ENCODE measurements around the gene ZC3H12D. TPM values are rescaled to one million over a fixed set of nuclear protein-coding genes. Genes with fewer than 3 reads are reported as not detected.
A peak's percentile ranks its signal among the peaks of the same experiment; 100 is the strongest.
"Not testable (repeated sequence)": the region's sequence is repeated elsewhere in the genome, so short reads cannot be mapped to it uniquely, and the experiment has no call there.

ZC3H12D gene
- total RNA-seq, 2 donors from 2014 or later = 219 to 248 TPM

DNA sequence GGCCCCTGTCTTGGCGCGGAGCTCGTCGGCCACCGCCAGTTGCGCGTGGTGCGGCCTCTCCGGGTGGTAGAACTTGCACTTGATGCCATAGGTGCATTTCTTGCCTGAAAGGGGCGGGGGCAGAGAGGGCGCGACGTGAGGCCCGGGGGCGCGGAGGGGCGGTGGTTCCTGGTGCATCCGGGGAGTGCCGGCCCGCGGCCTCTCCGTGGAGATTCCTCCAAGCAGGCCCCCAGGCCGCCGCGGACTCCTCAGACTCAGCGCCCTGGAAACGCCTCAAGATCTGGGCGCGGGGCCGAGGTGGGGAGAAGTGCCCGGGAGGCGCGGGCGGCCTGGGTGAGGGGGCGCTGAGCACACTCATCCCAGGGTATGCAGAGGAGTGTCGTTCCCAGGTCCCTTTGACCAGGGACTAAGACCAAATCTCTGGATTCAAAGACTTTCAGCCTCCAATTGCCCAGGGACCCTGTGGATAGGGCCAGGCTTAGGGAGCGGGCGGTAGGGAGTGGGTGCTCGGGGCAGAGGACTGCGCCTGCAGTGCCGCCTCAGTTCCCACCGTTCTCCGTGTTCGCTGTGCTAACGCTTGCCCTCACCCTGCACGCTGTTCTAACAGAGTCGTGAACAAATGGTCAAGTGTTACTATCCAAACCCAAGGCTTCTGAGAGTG lies 33.3 kb downstream of the ZC3H12D start:
- H3K4me1 Mint-ChIP-seq = peaks cover 14% of the 10 kb centered on the region
- H3K27ac Mint-ChIP-seq = peak overlapping the region; percentile 57
- no peak for DNase-seq
- peak overlapping the region; percentile 47 for H3K4me3 Mint-ChIP-seq
- no peak for ATAC-seq
- no peaks in the 10 kb centered on the region for H3K9me3 ChIP-seq (ENCODE audit: control insufficient read depth, low read length, poor library complexity, severe bottlenecking)
- H3K27me3 Mint-ChIP-seq = no peaks in the 10 kb centered on the region
- no peaks in the 10 kb centered on the region for H3K36me3 Mint-ChIP-seq (ENCODE audit: low read depth)

DNA sequence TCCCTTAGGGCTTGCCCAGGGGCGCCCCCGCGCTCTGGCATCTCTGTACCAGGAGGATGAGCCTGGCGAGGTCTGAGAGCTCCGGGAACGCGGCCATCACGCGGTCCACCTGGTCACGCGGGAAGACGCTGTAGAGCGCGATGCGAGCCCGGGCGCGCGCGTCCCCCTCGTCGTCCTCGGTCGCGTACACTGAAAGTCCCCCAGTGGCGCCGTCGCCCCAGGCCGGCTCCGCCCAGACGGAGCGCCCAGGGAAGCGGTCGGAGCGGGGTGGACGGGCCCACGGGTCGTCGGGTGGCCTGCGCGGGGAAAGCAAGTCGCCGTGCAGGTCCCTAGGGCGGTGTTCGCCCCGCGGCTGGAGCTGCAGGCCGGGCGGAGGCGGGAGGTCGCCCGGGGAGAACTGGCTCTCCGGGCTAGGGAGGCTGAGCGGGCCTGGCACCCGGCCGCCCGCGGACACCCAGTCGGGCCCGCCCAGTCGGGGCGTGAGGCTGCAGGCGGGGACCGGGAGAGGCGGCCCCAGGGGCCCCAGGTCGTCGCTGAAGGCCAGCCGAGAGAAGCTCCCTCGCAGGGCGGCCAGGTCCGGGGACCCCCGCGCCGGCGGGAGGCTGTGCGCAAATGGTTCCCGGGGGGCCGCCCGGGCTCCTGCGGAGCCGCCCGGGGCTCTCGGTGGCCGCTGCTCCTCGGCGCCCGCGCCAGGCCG lies 34.0 kb downstream of the ZC3H12D start:
- H3K4me1 Mint-ChIP-seq = peaks cover 17% of the 10 kb centered on the region
- DNase-seq (no peak), ATAC-seq (no peak)
- no peaks in the 10 kb centered on the region for H3K9me3 ChIP-seq (ENCODE audit: control insufficient read depth, low read length, poor library complexity, severe bottlenecking)
- peak overlapping the region; percentile 19 for H3K4me3 Mint-ChIP-seq
- no peaks in the 10 kb centered on the region for H3K36me3 Mint-ChIP-seq (ENCODE audit: low read depth)
- no peaks in the 10 kb centered on the region for H3K27me3 Mint-ChIP-seq
- H3K27ac Mint-ChIP-seq = peak overlapping the region; percentile 77

DNA sequence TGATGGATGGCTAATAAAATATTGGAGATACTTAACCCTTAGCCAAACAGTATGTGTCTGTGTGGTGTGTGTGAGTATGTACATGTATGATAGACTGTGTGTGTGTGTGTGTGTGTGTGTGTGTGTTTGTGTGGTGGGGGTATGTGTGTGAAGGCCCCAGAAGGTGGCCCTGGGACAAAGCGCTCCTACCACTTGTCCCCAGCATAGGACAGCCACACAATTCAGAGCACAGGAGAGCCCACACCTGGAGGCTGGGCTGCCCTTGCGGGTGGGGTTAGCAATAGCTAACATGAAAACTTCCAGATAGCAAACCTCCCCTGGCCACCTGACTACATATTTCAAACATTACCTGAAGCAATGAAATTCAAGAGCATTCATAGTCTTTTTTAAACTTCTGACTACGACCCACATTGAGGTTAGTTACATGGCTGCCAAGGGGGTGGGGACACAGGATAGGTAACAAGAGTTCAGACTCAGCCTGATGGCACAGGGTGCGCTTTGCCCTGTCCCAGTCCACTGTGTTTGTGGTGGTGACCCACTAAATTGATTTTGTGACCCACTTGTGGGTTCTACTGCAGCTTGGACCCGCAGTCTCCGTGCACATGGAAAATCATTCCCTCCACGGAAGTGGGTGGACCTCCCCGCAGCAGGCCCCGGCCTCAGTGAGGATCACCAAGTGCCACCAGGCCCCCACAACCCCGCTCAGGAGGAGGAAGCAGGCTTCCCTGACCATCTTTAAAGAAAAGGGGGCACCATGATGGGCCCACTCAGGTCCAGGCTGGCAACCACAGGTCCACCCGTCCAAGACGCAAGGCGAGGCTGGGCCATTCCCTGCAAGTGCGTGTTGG lies 34.8 kb downstream of the ZC3H12D start:
- Mint-ChIP-seq H3K27me3 (no peaks in the 10 kb centered on the region), H3K36me3 (ENCODE audit: low read depth) (no peaks in the 10 kb centered on the region), H3K27ac (peak overlapping the region; percentile 77), H3K4me1 (peaks cover 21% of the 10 kb centered on the region), H3K4me3 (peak overlapping the region; percentile 19)
- no peaks in the 10 kb centered on the region for H3K9me3 ChIP-seq (ENCODE audit: control insufficient read depth, low read length, poor library complexity, severe bottlenecking)
- DNase-seq (no peak), ATAC-seq (no peak)

DNA sequence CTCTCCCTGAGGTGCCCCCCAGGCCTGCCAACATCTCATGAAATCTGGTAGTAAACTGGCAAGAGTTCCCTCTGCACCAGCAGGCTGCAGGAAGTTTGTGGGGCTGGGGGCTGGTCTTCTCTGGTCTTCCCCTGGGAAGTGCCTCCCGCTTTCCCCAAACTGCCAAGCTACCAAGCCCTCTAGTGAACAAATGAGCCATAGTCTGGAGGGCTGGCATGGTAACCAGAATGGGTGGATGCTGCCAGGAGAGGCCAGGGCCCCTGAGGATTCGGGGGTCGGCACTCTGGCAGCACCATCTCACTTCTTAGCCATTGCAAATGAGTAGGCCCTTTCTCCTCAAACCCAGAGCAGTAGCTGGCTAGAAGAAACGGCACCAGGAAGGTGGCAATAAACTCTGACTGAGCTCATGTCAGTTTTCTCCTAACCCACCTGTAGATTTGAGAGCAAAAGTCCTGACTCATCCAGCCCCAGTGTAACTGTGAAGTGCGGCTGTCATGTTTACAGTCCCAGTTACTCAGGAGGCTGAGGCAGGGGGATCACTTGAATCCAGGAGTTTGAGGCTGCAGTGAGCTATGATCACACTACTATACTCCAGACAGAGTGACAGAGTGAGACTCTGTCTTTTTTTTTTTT lies 35.9 kb downstream of the ZC3H12D start:
- ATAC-seq = no peak

DNA sequence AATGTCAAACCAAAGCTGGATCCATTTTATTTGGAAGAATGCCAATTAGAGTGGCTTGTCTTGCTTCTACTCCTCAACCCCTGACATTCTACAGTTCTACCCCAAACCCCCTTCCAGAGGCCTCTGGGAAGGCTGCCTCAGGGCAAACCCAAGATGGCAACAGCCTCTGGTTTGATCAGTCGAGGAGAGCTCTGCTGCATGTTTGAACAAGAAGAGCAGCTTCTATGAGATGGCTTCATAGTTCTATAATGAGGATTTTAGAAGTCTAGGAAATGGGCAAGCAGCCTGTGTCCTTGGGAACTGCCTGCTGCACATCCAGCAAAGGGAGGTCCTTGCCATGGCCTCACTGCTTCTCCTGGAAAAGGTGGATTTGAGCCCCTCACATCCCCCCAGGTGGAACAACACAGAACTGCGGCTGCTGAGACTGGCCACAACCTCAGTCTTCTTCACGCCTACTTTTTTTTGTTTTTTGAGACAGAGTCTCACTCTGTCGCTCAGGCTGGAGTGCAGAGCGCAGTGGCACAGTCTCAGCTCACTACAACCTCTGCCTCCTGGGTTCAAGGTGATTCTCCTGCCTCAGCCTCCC lies 37.9 kb downstream of the ZC3H12D start:
- ATAC-seq = no peak
- H3K27ac Mint-ChIP-seq = peak overlapping the region; percentile 87
- H3K27me3 Mint-ChIP-seq = no peaks in the 10 kb centered on the region
- H3K4me1 Mint-ChIP-seq = peaks cover 27% of the 10 kb centered on the region
- H3K4me3 Mint-ChIP-seq = peak overlapping the region; percentile 76
- H3K9me3 ChIP-seq (ENCODE audit: control insufficient read depth, low read length, poor library complexity, severe bottlenecking) = no peaks in the 10 kb centered on the region
- no peak for DNase-seq
- no peaks in the 10 kb centered on the region for H3K36me3 Mint-ChIP-seq (ENCODE audit: low read depth)

More for the DNA sequence above, 35.9 kb downstream of the ZC3H12D start:
- H3K4me3 Mint-ChIP-seq = no peak overlapping the region
- H3K27me3 Mint-ChIP-seq = no peaks in the 10 kb centered on the region
- no peak for DNase-seq
- H3K9me3 ChIP-seq (ENCODE audit: control insufficient read depth, low read length, poor library complexity, severe bottlenecking) = no peaks in the 10 kb centered on the region
- peak overlapping the region; percentile 87 for H3K27ac Mint-ChIP-seq
- no peaks in the 10 kb centered on the region for H3K36me3 Mint-ChIP-seq (ENCODE audit: low read depth)
- H3K4me1 Mint-ChIP-seq = peaks cover 19% of the 10 kb centered on the region

DNA sequence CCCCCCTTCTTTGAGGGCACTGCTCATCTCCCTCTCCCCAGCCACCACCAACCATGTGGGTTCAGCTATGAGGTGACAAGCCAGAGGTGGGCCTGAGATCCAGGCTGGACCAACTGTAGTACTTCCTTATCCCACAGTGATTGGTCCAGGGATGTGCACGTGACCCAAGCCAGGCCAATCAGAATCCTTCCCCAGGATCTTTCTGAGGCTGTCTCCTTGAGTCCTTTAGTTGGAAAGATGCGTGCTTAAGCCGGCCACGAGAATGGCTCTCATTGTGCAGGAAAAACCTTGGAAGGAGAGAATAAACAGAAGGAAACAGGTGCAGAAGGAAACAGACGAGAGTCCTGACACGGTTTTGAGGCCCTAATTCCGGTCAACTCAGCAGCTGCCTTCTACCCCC lies 39.2 kb downstream of the ZC3H12D start:
- Mint-ChIP-seq H3K27me3 (no peaks in the 10 kb centered on the region), H3K4me1 (peaks cover 28% of the 10 kb centered on the region), H3K27ac (peak overlapping the region; percentile 87), H3K36me3 (ENCODE audit: low read depth) (no peaks in the 10 kb centered on the region), H3K4me3 (peak overlapping the region; percentile 43)
- no peak for DNase-seq
- no peaks in the 10 kb centered on the region for H3K9me3 ChIP-seq (ENCODE audit: control insufficient read depth, low read length, poor library complexity, severe bottlenecking)
- ATAC-seq = peak; percentile 34

DNA sequence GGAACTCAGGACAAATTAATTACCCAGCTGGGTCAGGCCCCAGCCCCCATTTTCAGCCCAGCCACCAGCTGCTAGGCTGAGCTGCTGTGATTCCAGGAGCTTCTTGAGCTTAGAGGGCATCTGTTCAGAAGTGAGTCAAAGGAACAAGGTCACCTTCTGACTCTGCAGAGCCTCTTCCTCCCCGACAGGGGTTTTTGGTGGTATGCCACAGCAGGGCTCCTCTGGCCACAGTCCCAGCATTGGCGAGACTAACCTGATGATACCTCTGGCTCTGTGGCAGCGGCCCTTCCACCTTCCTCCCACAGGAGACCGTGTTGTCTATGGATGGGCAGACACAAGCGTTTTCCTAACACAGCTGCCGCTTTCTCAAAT lies 39.7 kb downstream of the ZC3H12D start:
- peak overlapping the region; percentile 87 for H3K27ac Mint-ChIP-seq
- ATAC-seq (peak; percentile 58), DNase-seq (peak in 1 of 3 donors; percentile 29)
- peak overlapping the region; percentile 43 for H3K4me3 Mint-ChIP-seq
- H3K36me3 Mint-ChIP-seq (ENCODE audit: low read depth) = no peaks in the 10 kb centered on the region
- no peaks in the 10 kb centered on the region for H3K27me3 Mint-ChIP-seq
- peaks cover 30% of the 10 kb centered on the region for H3K4me1 Mint-ChIP-seq
- H3K9me3 ChIP-seq (ENCODE audit: control insufficient read depth, low read length, poor library complexity, severe bottlenecking) = no peaks in the 10 kb centered on the region

DNA sequence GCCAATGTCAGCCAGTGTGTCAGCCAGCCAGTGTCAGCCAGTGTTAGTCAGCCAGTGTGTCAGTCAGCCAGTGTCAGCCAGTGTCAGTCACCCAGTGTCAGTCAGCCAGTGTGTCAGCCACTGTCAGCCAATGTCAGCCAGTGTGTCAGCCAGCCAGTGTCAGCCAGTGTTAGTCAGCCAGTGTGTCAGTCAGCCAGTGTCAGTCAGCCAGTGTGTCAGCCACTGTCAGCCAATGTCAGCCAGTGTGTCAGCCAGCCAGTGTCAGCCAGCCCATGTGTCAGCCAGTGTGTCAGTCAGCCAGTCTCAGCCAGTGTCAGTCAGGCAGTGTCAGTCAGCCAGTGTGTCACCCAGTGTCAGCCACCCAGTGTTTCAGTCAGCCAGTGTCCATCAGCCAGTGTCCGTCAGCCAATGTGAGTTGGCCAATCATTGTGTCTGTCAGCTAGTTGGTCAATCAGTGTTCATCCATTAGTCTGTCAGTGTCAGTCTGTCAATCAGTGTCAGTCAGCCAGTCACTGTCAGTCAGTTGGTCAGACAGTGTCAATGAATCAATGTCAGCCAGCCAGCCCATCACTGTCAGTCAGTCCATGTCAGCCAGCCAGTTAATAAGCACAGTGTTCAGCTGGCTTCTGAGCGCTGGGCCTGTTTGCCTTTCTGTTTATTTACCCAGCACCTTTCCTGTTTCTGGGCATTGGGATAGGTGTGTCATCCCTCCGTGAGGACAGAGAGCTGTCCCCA lies 40.3 kb downstream of the ZC3H12D start:
- peak; percentile 12 for ATAC-seq
- Mint-ChIP-seq H3K27ac (peak overlapping the region; percentile 87), H3K4me1 (peaks cover 28% of the 10 kb centered on the region), H3K4me3 (peak overlapping the region; percentile 36)
- not testable (repeated sequence) for H3K27me3 Mint-ChIP-seq; H3K9me3 ChIP-seq (ENCODE audit: control insufficient read depth, low read length, poor library complexity, severe bottlenecking); H3K36me3 Mint-ChIP-seq (ENCODE audit: low read depth); DNase-seq

DNA sequence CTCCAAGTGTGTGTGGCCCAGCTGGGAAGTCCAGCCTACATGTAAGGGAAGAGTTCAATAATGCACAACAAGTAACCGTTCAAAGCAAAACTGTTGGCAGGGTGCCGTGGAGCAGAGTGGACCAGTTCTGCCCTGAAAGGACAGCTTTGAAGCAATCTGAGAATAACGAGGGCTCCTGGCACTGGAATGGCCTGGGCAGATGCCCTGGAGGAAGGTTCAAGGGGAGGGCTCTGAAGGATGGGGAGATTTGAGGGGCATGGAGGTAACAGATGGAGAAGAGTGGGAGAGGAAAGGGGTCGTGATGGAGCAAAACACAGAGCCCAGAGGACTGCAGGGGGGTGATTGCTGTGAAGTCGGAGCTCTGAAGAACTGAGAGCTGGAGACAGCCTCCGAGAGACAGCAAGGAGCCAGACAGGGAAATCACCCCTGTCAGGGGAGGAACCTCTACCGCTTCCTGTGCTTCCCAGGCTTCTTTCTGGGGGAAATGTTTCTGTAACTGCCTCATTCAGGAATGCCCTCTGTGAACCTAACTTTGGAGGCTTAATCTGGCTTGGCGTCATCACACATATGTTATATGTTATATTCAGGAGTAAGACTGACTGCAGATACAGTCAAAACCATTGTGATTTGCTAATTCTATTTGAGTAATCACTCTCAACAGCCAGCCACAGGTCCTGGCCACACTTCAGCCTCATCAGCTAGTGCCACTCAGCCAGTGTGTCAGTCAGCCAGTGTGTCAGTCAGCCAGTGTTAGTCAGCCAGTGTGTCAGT lies 41.2 kb downstream of the ZC3H12D start:
- H3K4me3 Mint-ChIP-seq = peak overlapping the region; percentile 50
- no peaks in the 10 kb centered on the region for H3K9me3 ChIP-seq (ENCODE audit: control insufficient read depth, low read length, poor library complexity, severe bottlenecking)
- H3K27ac Mint-ChIP-seq = peak overlapping the region; percentile 87
- DNase-seq (no peak), ATAC-seq (no peak)
- H3K4me1 Mint-ChIP-seq = peaks cover 36% of the 10 kb centered on the region
- H3K36me3 Mint-ChIP-seq (ENCODE audit: low read depth) = no peaks in the 10 kb centered on the region
- H3K27me3 Mint-ChIP-seq = no peaks in the 10 kb centered on the region

DNA sequence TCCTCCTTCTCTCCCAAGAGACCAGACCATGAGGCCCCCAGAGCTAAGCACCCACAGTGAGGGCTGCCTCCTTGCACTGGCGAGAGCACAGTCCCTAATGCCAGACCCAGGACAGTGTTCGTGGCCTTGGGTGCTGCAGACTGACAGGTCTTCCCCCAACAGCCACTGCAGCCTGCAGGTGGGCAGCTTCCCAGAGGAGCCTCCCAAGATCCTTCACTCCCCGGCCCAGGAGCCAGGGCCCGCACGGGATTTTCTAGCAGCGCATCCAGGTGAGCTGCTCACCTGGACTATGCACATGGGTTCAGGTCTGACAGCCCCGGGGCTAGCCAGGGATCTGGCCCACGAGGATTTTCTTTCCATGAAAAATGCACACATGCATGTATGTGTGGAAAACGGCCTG lies 43.1 kb downstream of the ZC3H12D start:
- Mint-ChIP-seq H3K27ac (peak overlapping the region; percentile 75), H3K4me3 (no peak overlapping the region), H3K27me3 (no peaks in the 10 kb centered on the region), H3K36me3 (ENCODE audit: low read depth) (no peaks in the 10 kb centered on the region), H3K4me1 (peaks cover 49% of the 10 kb centered on the region)
- no peak for ATAC-seq
- H3K9me3 ChIP-seq (ENCODE audit: control insufficient read depth, low read length, poor library complexity, severe bottlenecking) = no peaks in the 10 kb centered on the region
- DNase-seq = no peak

DNA sequence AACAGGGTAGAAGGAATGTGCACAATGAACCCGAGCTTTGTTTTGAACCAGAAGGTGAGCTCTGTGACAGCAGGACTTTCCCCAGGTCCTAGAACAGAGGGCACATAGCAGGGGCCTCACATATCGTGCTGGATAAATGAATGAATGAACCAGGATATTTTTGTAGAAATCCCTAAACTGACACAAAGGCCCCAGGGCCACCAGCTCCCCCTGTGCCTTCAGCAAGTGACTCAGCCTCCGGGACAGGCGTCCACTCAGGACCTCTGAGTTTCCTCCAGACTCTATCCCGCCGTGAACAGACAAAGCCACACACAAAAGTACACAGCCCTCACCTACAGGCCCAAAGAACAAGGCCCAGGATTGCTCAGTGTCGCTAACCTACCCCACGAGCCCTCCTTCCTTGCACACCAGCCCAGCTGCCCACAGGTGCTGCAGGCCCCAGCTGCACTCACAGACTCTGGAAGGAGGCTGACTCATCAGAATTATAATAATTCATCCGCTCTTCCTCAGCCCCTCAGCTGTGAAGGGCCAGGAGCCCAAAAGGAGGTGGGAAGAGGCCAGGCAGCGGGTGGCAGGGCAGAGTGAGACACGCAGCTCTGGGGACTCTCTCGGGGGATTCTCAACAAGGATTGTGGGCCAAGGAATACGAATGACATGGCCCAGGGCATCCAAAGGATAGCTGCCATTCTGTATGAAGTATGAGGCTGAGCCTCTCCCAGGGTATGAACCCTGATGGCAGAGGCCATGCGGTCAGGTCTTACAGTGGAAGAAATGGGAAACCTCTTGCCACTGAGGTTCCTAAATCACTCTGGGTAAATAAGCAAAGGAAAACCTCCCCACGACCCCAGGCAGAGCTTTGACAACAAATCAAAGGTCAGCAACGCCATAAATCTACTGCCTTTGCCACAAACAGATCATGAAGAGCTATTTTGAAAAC lies 43.8 kb downstream of the ZC3H12D start:
- no peak for DNase-seq
- no peaks in the 10 kb centered on the region for H3K9me3 ChIP-seq (ENCODE audit: control insufficient read depth, low read length, poor library complexity, severe bottlenecking)
- no peak for ATAC-seq
- peaks cover 44% of the 10 kb centered on the region for H3K4me1 Mint-ChIP-seq
- H3K4me3 Mint-ChIP-seq = no peak overlapping the region
- H3K27ac Mint-ChIP-seq = peak overlapping the region; percentile 75
- no peaks in the 10 kb centered on the region for H3K27me3 Mint-ChIP-seq
- H3K36me3 Mint-ChIP-seq (ENCODE audit: low read depth) = no peaks in the 10 kb centered on the region
